H1 (cell line): Measurements from ENCODE around the gene SEMA3C. TPM values are rescaled to one million over a fixed set of nuclear protein-coding genes. Genes with fewer than 3 reads are reported as not detected.

Source experiments
- CTCF ChIA-PET: fragments of 300-600 bp; sonication (Branson Sonifier 250); formaldehyde crosslinking; loops from one replicate; lab custom pipeline; 2021; ENCODE audit not compliant: partially characterized antibody; lab: Charles Lee
- POLR2A ChIA-PET: fragments of 300-600 bp; sonication (Branson Sonifier 250); formaldehyde crosslinking; loops from one replicate; lab custom pipeline; 2021; ENCODE audit warnings: inconsistent platforms; ENCODE audit not compliant: partially characterized antibody; lab: Charles Lee
- DNase-seq, 2 experiments: peaks; one replicate each; pipeline versions ENCODE4 v3.0.0 to v3.0.0-alpha.2; 2010 to 2022; ENCODE audit warnings: low spot score in 2 of 2, low read depth in 1 of 2, mixed read lengths in 1 of 2
- FAIRE-seq: peaks from 2 replicates; lab custom pipeline; 2011; peaks lifted over from hg19 to GRCh38; lab: Jason Lieb, UNC
- H2AFZ ChIP-seq: 2 replicates; pipeline ENCODE4 v1.8.1; 2012; ENCODE audit warnings: low read length, inconsistent platforms
- H2AK5ac ChIP-seq: 2 replicates; pipeline ENCODE4 v1.6.1; 2013; ENCODE audit warnings: low read depth, low read length
- H2BK120ac ChIP-seq: replicated peaks from 2 replicates; pipeline ENCODE3; 2013; ENCODE audit warnings: low read depth, low read length, inconsistent platforms
- H2BK12ac ChIP-seq: 2 replicates; pipeline ENCODE4 v1.6.1; 2013; ENCODE audit warnings: low read depth, low read length
- H2BK15ac ChIP-seq: 2 replicates; pipeline ENCODE4 v1.6.1; 2013; ENCODE audit warnings: low read length
- H2BK20ac ChIP-seq: 2 replicates; pipeline ENCODE4 v1.6.1; 2013; ENCODE audit warnings: low read length
- H2BK5ac ChIP-seq: 2 replicates; pipeline ENCODE4 v1.6.1; 2013; ENCODE audit warnings: low read depth, low read length
- H3K14ac ChIP-seq: 2 replicates; pipeline ENCODE4 v1.6.1; 2013; ENCODE audit warnings: inconsistent platforms; ENCODE audit not compliant: insufficient read length
- H3K18ac ChIP-seq: 2 replicates; pipeline ENCODE4 v1.6.1; 2013; ENCODE audit warnings: low read length; ENCODE audit errors: extremely low read depth
- H3K23ac ChIP-seq: 2 replicates; pipeline ENCODE4 v1.6.1; 2013; ENCODE audit warnings: inconsistent platforms; ENCODE audit not compliant: insufficient read length
- H3K23me2 ChIP-seq: 2 replicates; pipeline ENCODE4 v1.6.1; 2013; ENCODE audit warnings: low read depth, low read length
- H3K27ac ChIP-seq: 2 replicates; pipeline ENCODE4 v1.6.1; 2011; ENCODE audit warnings: low read depth, low read length, inconsistent platforms
- H3K27me3 ChIP-seq, 4 experiments: replicated peaks in 1 of 4; 1 replicate in 1 of 4; 2 replicates in 3 of 4; pipeline versions ENCODE4 v1.6.1 to v1.8.1; 2011 to 2013; ENCODE audit warnings: low read length in 3 of 4, mild to moderate bottlenecking in 3 of 4, inconsistent platforms in 2 of 4, mixed read lengths in 2 of 4, moderate library complexity in 1 of 4; ENCODE audit not compliant: control insufficient read depth in 3 of 4, insufficient read depth in 3 of 4; ENCODE audit errors: extremely low read depth in 1 of 4
- H3K36me3 ChIP-seq, 4 experiments: 2 replicates each; pipeline versions ENCODE4 v1.6.1 to v1.8.1; 2011 to 2013; ENCODE audit warnings: mild to moderate bottlenecking in 4 of 4, low read length in 3 of 4, moderate library complexity in 2 of 4, control low read depth in 1 of 4, inconsistent platforms in 1 of 4; ENCODE audit not compliant: insufficient read depth in 4 of 4, control insufficient read depth in 2 of 4
- H3K4ac ChIP-seq: replicated peaks from 2 replicates; pipeline ENCODE3; 2013; ENCODE audit warnings: low read length, low read depth, mixed read lengths, inconsistent platforms; ENCODE audit not compliant: insufficient read length
- H3K4me1 ChIP-seq, 4 experiments: replicated peaks in 1 of 4; 1 replicate in 1 of 4; 2 replicates in 3 of 4; pipeline versions ENCODE4 v1.6.1 to v1.8.1; 2011 to 2013; ENCODE audit warnings: low read length in 3 of 4, inconsistent platforms in 2 of 4, mixed read lengths in 1 of 4; ENCODE audit not compliant: insufficient read depth in 4 of 4, control insufficient read depth in 3 of 4
- H3K4me2 ChIP-seq, 2 experiments: 2 replicates each; pipeline versions ENCODE4 v1.6.1 to v1.8.1; 2011 to 2013; ENCODE audit warnings: low read depth in 2 of 2, low read length in 2 of 2, control low read depth in 1 of 2, inconsistent platforms in 1 of 2, mild to moderate bottlenecking in 1 of 2; ENCODE audit not compliant: insufficient read depth in 1 of 2
- H3K4me3 ChIP-seq, 4 experiments: fragments of 200-600, 300-600 bp in 1 of 4; sonication (generic), shearing (Covaris generic), sonication (Bioruptor Twin) in 1 of 4; 2 replicates each; pipeline versions ENCODE4 v1.5.1 to v1.8.1; 2011 to 2016; ENCODE audit warnings: low read length in 4 of 4, low read depth in 3 of 4, control low read depth in 2 of 4, inconsistent platforms in 2 of 4, mild to moderate bottlenecking in 2 of 4, mixed read lengths in 1 of 4, moderate library complexity in 1 of 4; ENCODE audit not compliant: insufficient read depth in 2 of 4; ENCODE audit errors: extremely low read depth in 1 of 4
- H3K56ac ChIP-seq: replicated peaks from 2 replicates; pipeline ENCODE3; 2013; ENCODE audit warnings: low read depth, mild to moderate bottlenecking, mixed read lengths, low read length, inconsistent platforms; ENCODE audit not compliant: insufficient read length
- H3K79me1 ChIP-seq: 2 replicates; pipeline ENCODE4 v1.6.1; 2013; ENCODE audit warnings: low read depth, low read length, control low read depth
- H3K79me2 ChIP-seq, 2 experiments: 2 replicates each; pipeline versions ENCODE4 v1.6.1 to v1.8.1; 2012 to 2013; ENCODE audit warnings: low read length in 2 of 2, mild to moderate bottlenecking in 2 of 2, inconsistent platforms in 1 of 2; ENCODE audit not compliant: insufficient read depth in 2 of 2, control insufficient read depth in 1 of 2
- H3K9ac ChIP-seq, 4 experiments: replicated peaks in 1 of 4; 1 replicate in 1 of 4; 2 replicates in 3 of 4; pipeline versions ENCODE4 v1.6.1 to v1.8.1; 2011 to 2013; ENCODE audit warnings: low read depth in 3 of 4, low read length in 3 of 4, control low read depth in 2 of 4, mild to moderate bottlenecking in 2 of 4, moderate library complexity in 2 of 4, inconsistent platforms in 1 of 4; ENCODE audit errors: extremely low read depth in 1 of 4
- H3K9me3 ChIP-seq, 2 experiments: 2 replicates each; pipeline versions ENCODE4 v1.6.1 to v1.8.1; 2012 to 2013; ENCODE audit warnings: mild to moderate bottlenecking in 2 of 2, moderate library complexity in 2 of 2, control low read depth in 1 of 2, inconsistent platforms in 1 of 2, low read depth in 1 of 2, low read length in 1 of 2, mixed read lengths in 1 of 2; ENCODE audit not compliant: insufficient read depth in 2 of 2
- H4K20me1 ChIP-seq, 2 experiments: replicated peaks in 1 of 2; 2 replicates each; pipeline versions ENCODE3 to v1.8.1; 2011 to 2013; ENCODE audit warnings: inconsistent platforms in 2 of 2, low read length in 2 of 2, mild to moderate bottlenecking in 1 of 2; ENCODE audit not compliant: insufficient read depth in 2 of 2, control insufficient read depth in 1 of 2
- H4K5ac ChIP-seq: 2 replicates; pipeline ENCODE4 v1.6.1; 2013; ENCODE audit warnings: low read length, low read depth, mixed read lengths, inconsistent platforms; ENCODE audit not compliant: insufficient read length
- H4K8ac ChIP-seq: 2 replicates; pipeline ENCODE4 v1.8.0; 2013; ENCODE audit warnings: mild to moderate bottlenecking, moderate library complexity, low read length, inconsistent platforms; ENCODE audit not compliant: insufficient read depth; ENCODE audit errors: extremely low read depth
- H4K91ac ChIP-seq: replicated peaks from 2 replicates; pipeline ENCODE3; 2013; ENCODE audit warnings: low read length, mixed read lengths, inconsistent platforms; ENCODE audit not compliant: insufficient read length
- CTBP2 ChIP-seq: IDR thresholded peaks from 2 replicates; pipeline ENCODE4 v1.7.0; 2011; ENCODE audit warnings: borderline replicate concordance, mild to moderate bottlenecking, moderate library complexity, mixed read lengths, low read length; ENCODE audit not compliant: insufficient read depth, insufficient read length
- E2F6 ChIP-seq: IDR thresholded peaks from 2 replicates; pipeline ENCODE4 v1.6.1; 2012; ENCODE audit warnings: inconsistent platforms
- EGR1 ChIP-seq: IDR thresholded peaks from 2 replicates; pipeline ENCODE4 v1.6.1; 2011; ENCODE audit warnings: low read depth, low read length, borderline replicate concordance
- EZH2 ChIP-seq: fragments of 200-600 bp; sonication (generic); IDR thresholded peaks from 2 replicates; pipeline ENCODE4 v1.7.1; 2012; ENCODE audit warnings: low read depth, mild to moderate bottlenecking, moderate library complexity, low read length, inconsistent platforms; ENCODE audit not compliant: severe bottlenecking
- KDM4A ChIP-seq: IDR thresholded peaks from one replicate; pipeline ENCODE4 v1.7.1; 2012; ENCODE audit warnings: low read depth, mild to moderate bottlenecking, moderate library complexity, low read length, inconsistent platforms; ENCODE audit not compliant: severe bottlenecking
- SIRT6 ChIP-seq: IDR thresholded peaks from one replicate; pipeline ENCODE4 v1.7.1; 2012; ENCODE audit warnings: low read length, inconsistent platforms
- YY1 ChIP-seq: IDR thresholded peaks from 2 replicates; pipeline ENCODE4 v1.6.1; 2011; ENCODE audit warnings: low read depth, mild to moderate bottlenecking, low read length
- WGBS, 2 experiments: shearing (Covaris generic) in 1 of 2; methylation state at CpG; one replicate each; pipeline versions ENCODE4 v1.1.6 to v1.1.7; 2013 to 2015; ENCODE audit warnings: low lambda C conversion rate in 2 of 2, mixed read lengths in 2 of 2, inconsistent platforms in 1 of 2, low coverage in 1 of 2, missing lambda C conversion rate in 1 of 2; ENCODE audit not compliant: insufficient replicate concordance in 2 of 2, insufficient coverage in 1 of 2, insufficient read length in 1 of 2; ENCODE audit errors: extremely low coverage in 1 of 2, missing lambda C conversion rate in 1 of 2; 5-methylcytosine and 5-hydroxymethylcytosine counted together
- polyA plus RNA-seq, 7 experiments: library from polyadenylated mRNA; depleted of rRNA in 3 of 7; stranded (reverse) in 5 of 7; unstranded in 2 of 7; fragments of >200 nt in 5 of 7; fragments of 200-250 nt in 2 of 7; gene quantifications; 1 replicate in 5 of 7; 2 replicates in 1 of 7; 4 replicates in 1 of 7; pipeline versions ENCODE4 v1.2.1 to v1.2.3, GENCODE V29; 2011 to 2013; ENCODE audit warnings: missing spikeins in 2 of 7, mixed read lengths in 2 of 7
- total RNA-seq: library from RNA; stranded (reverse); fragmentation: NEBNext Ultra II Directional; extraction: Animal tissue kit (Norgen Biotek cat#: 25700); gene quantifications from 2 replicates; pipeline ENCODE4 v1.2.1, GENCODE V29; 2021
- TF ChIP-seq, protein P1 (sequence below): IDR thresholded peaks from 2 replicates; pipeline ENCODE4 v1.6.1; 2012; ENCODE audit warnings: inconsistent platforms

The SEMA3C gene
- total and polyA plus RNA-seq, 2 of the 8 experiments (the other 6 are each of a cell fraction or from before 2014, with no cell fraction given): 0.15 to 1.4 TPM

GRCh38 chr7:80826520-80827238 lies 92.2 kb downstream of the SEMA3C start:
- Histone ChIP-seq H2BK20ac (no peak overlapping the region), H3K79me2 (no peaks in the 10 kb centered on the region), H3K14ac (no peak overlapping the region), H4K20me1 (no peaks in the 10 kb centered on the region), H2AK5ac (no peak overlapping the region), H4K8ac (no peak overlapping the region), H3K23ac (no peak overlapping the region), H3K4ac (no peak overlapping the region), H3K4me2 (no peak overlapping the region), H3K4me1 (no peaks in the 10 kb centered on the region), H3K9me3 (no peaks in the 10 kb centered on the region), H2BK120ac (no peak overlapping the region), H3K27ac (no peak overlapping the region), H3K56ac (no peak overlapping the region), H2BK5ac (no peak overlapping the region), H2BK12ac (no peak overlapping the region), H4K5ac (no peak overlapping the region), H3K18ac (no peak overlapping the region), H3K79me1 (no peaks in the 10 kb centered on the region), H4K91ac (no peak overlapping the region), H2AFZ (no peak overlapping the region), H3K36me3 (no peaks in the 10 kb centered on the region), H3K9ac (no peak overlapping the region), H2BK15ac (no peak overlapping the region), H3K27me3 (no peaks in the 10 kb centered on the region), H3K23me2 (no peaks in the 10 kb centered on the region), H3K4me3 (no peak overlapping the region)
- WGBS, 2 experiments: 92% methylated on average over 3 of the region's 3 CpGs; no CpG with 5 or more reads in 1 of the 2 experiments
- ChIA-PET POLR2A (no interaction called here), CTCF (no interaction called here)
- no peak for DNase-seq
- no peak for TF ChIP-seq SIRT6
- TF ChIP-seq EZH2: no peak
- TF ChIP-seq E2F6: no peak
- no peak for TF ChIP-seq KDM4A
- no peak for TF ChIP-seq CTBP2
- TF ChIP-seq, protein P1, sequence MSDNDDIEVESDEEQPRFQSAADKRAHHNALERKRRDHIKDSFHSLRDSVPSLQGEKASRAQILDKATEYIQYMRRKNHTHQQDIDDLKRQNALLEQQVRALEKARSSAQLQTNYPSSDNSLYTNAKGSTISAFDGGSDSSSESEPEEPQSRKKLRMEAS: no peak
- TF ChIP-seq YY1: no peak
- no peak for TF ChIP-seq EGR1
- no peak for FAIRE-seq
